H9 (cell line): Measurements from ENCODE around the gene CACNA1I. TPM values are rescaled to one million over a fixed set of nuclear protein-coding genes. Genes with fewer than 3 reads are reported as not detected.

ENCODE experiments used
- DNase-seq: peaks from one replicate; pipeline ENCODE4 v3.0.0-alpha.2; 2017
- H2AFZ ChIP-seq: one replicate; pipeline ENCODE4 v1.6.1; 2013; ENCODE audit warnings: mild to moderate bottlenecking, low read length, control low read depth, moderate library complexity
- H2AK5ac ChIP-seq: 2 replicates; pipeline ENCODE4 v1.6.1; 2013; ENCODE audit warnings: low read length, control low read depth, mixed read lengths; ENCODE audit not compliant: insufficient read length
- H2BK120ac ChIP-seq: one replicate; pipeline ENCODE4 v1.6.1; 2013; ENCODE audit warnings: low read depth, mild to moderate bottlenecking, low read length, control low read depth, inconsistent platforms; ENCODE audit not compliant: poor library complexity, severe bottlenecking
- H2BK12ac ChIP-seq: 2 replicates; pipeline ENCODE4 v1.6.1; 2013; ENCODE audit warnings: low read length, control low read depth, mixed read lengths, low read depth; ENCODE audit not compliant: insufficient read length
- H2BK15ac ChIP-seq: 2 replicates; pipeline ENCODE4 v1.6.1; 2013; ENCODE audit warnings: low read depth, low read length, control low read depth
- H2BK20ac ChIP-seq: one replicate; pipeline ENCODE4 v1.6.1; 2013; ENCODE audit warnings: low read depth, mild to moderate bottlenecking, low read length, control low read depth, inconsistent platforms; ENCODE audit not compliant: poor library complexity, severe bottlenecking
- H2BK5ac ChIP-seq: 2 replicates; pipeline ENCODE4 v1.6.1; 2013; ENCODE audit warnings: low read length, control low read depth, mixed read lengths; ENCODE audit not compliant: insufficient read length
- H3K14ac ChIP-seq: 2 replicates; pipeline ENCODE4 v1.6.1; 2013; ENCODE audit warnings: low read length, control low read depth; ENCODE audit not compliant: insufficient read depth
- H3K18ac ChIP-seq: 2 replicates; pipeline ENCODE4 v1.6.1; 2013; ENCODE audit warnings: low read depth, mild to moderate bottlenecking, mixed read lengths, low read length, control low read depth; ENCODE audit not compliant: insufficient read length
- H3K23ac ChIP-seq: 2 replicates; pipeline ENCODE4 v1.6.1; 2013; ENCODE audit warnings: low read length, control low read depth, mixed read lengths, low read depth; ENCODE audit not compliant: insufficient read length
- H3K23me2 ChIP-seq: 2 replicates; pipeline ENCODE4 v1.6.1; 2013; ENCODE audit warnings: low read depth, mild to moderate bottlenecking, mixed read lengths, low read length, control low read depth; ENCODE audit not compliant: insufficient read length, poor library complexity, severe bottlenecking
- H3K27ac ChIP-seq: 2 replicates; pipeline ENCODE4 v1.5.1; 2013; ENCODE audit warnings: low read length, control low read depth, mixed read lengths, low read depth; ENCODE audit not compliant: insufficient read length
- H3K27me3 ChIP-seq: 2 replicates; pipeline ENCODE4 v1.6.1; 2013; ENCODE audit warnings: low read length, control low read depth, inconsistent platforms; ENCODE audit not compliant: insufficient read depth
- H3K4ac ChIP-seq: 2 replicates; pipeline ENCODE4 v1.6.1; 2013; ENCODE audit warnings: low read depth, mild to moderate bottlenecking, control low read depth, inconsistent platforms, low read length, moderate library complexity
- H3K4me1 ChIP-seq: 2 replicates; pipeline ENCODE4 v1.6.1; 2013; ENCODE audit warnings: low read length, control low read depth, inconsistent platforms; ENCODE audit not compliant: insufficient read depth
- H3K4me2 ChIP-seq: 2 replicates; pipeline ENCODE4 v1.6.1; 2013; ENCODE audit warnings: low read length, control low read depth, mixed read lengths; ENCODE audit not compliant: insufficient read length, insufficient read depth
- H3K56ac ChIP-seq: 2 replicates; pipeline ENCODE4 v1.6.1; 2013; ENCODE audit warnings: low read depth, mild to moderate bottlenecking, mixed read lengths, low read length, control low read depth; ENCODE audit not compliant: insufficient read length
- H3K79me1 ChIP-seq: 2 replicates; pipeline ENCODE4 v1.6.1; 2013; ENCODE audit warnings: low read depth, mild to moderate bottlenecking, moderate library complexity, low read length, control low read depth, inconsistent platforms; ENCODE audit not compliant: insufficient read depth, poor library complexity, severe bottlenecking
- H3K79me2 ChIP-seq: 2 replicates; pipeline ENCODE4 v1.6.1; 2013; ENCODE audit warnings: low read length, control low read depth, inconsistent platforms; ENCODE audit not compliant: insufficient read depth
- H3K9ac ChIP-seq: 2 replicates; pipeline ENCODE4 v1.6.1; 2013; ENCODE audit warnings: low read length, control low read depth, mixed read lengths; ENCODE audit not compliant: insufficient read length; ENCODE audit errors: extremely low read depth
- H3K9me3 ChIP-seq: one replicate; pipeline ENCODE4 v1.6.1; 2013; ENCODE audit warnings: low read depth, low read length, inconsistent platforms; ENCODE audit not compliant: control insufficient read depth
- H3T11ph ChIP-seq: one replicate; pipeline ENCODE4 v1.6.1; 2013; ENCODE audit warnings: mild to moderate bottlenecking, low read length, control low read depth, inconsistent platforms
- H4K20me1 ChIP-seq: one replicate; pipeline ENCODE4 v1.6.1; 2013; ENCODE audit not compliant: control insufficient read depth, insufficient read length, insufficient read depth
- H4K5ac ChIP-seq: 2 replicates; pipeline ENCODE4 v1.6.1; 2013; ENCODE audit warnings: low read depth, mild to moderate bottlenecking, mixed read lengths, low read length, control low read depth; ENCODE audit not compliant: insufficient read length
- H4K8ac ChIP-seq: replicated peaks from 2 replicates; pipeline ENCODE4 v1.6.1; 2013; ENCODE audit warnings: low read length, control low read depth, mixed read lengths, low read depth; ENCODE audit not compliant: insufficient read length
- H4K91ac ChIP-seq: 2 replicates; pipeline ENCODE4 v1.6.1; 2013; ENCODE audit warnings: low read depth, mild to moderate bottlenecking, moderate library complexity, mixed read lengths, low read length, control low read depth; ENCODE audit not compliant: insufficient read length
- H3K27ac Mint-ChIP-seq, 3 experiments: 2 replicates in 2 of 3; 3 replicates in 1 of 3; pipeline ENCODE4 v1.8.0; 2020 to 2021; ENCODE audit warnings: mixed read lengths in 3 of 3, mild to moderate bottlenecking in 1 of 3, moderate library complexity in 1 of 3
- H3K27me3 Mint-ChIP-seq: 2 replicates; pipeline ENCODE4 v1.8.0; 2021; ENCODE audit warnings: low read depth, mild to moderate bottlenecking, moderate library complexity, mixed read lengths
- H3K36me3 Mint-ChIP-seq, 3 experiments: 2 replicates in 2 of 3; 3 replicates in 1 of 3; pipeline ENCODE4 v1.8.0; 2020 to 2021; ENCODE audit warnings: low read depth in 3 of 3, mixed read lengths in 3 of 3; ENCODE audit not compliant: insufficient read depth in 1 of 3
- H3K4me1 Mint-ChIP-seq, 2 experiments: 2 replicates each; pipeline ENCODE4 v1.8.0; 2020; ENCODE audit warnings: mixed read lengths in 2 of 2
- H3K4me3 Mint-ChIP-seq, 2 experiments: 2 replicates in 1 of 2; 3 replicates in 1 of 2; pipeline ENCODE4 v1.8.0; 2020 to 2021; ENCODE audit warnings: mild to moderate bottlenecking in 2 of 2, mixed read lengths in 2 of 2, moderate library complexity in 1 of 2
- H3K9me3 Mint-ChIP-seq, 2 experiments: 2 replicates in 1 of 2; 3 replicates in 1 of 2; pipeline ENCODE4 v1.8.0; 2020; ENCODE audit warnings: mild to moderate bottlenecking in 2 of 2, mixed read lengths in 2 of 2, moderate library complexity in 1 of 2
- WGBS: extraction: QIAGEN DNeasy Blood & Tissue Kit; methylation state at CpG from one replicate; pipeline ENCODE4 v1.1.7; 2013; ENCODE audit warnings: missing lambda C conversion rate, low lambda C conversion rate, mixed read lengths; ENCODE audit not compliant: insufficient read length; ENCODE audit errors: extremely low coverage; 5-methylcytosine and 5-hydroxymethylcytosine counted together
- total RNA-seq: library from RNA; stranded (reverse); gene quantifications from 2 replicates; pipeline ENCODE4 v1.2.1, GENCODE V29; 2021
- TF ChIP-seq, protein P1 (sequence below): fragments of 200-600 bp; sonication (generic); conservative IDR thresholded peaks from 3 replicates; pipeline ENCODE4 v1.8.0; 2021; ENCODE audit warnings: antibody characterized with exemption, mild to moderate bottlenecking

CACNA1I gene
- total RNA-seq, 1 experiment from 2014 or later, result 0.50 TPM

DNA sequence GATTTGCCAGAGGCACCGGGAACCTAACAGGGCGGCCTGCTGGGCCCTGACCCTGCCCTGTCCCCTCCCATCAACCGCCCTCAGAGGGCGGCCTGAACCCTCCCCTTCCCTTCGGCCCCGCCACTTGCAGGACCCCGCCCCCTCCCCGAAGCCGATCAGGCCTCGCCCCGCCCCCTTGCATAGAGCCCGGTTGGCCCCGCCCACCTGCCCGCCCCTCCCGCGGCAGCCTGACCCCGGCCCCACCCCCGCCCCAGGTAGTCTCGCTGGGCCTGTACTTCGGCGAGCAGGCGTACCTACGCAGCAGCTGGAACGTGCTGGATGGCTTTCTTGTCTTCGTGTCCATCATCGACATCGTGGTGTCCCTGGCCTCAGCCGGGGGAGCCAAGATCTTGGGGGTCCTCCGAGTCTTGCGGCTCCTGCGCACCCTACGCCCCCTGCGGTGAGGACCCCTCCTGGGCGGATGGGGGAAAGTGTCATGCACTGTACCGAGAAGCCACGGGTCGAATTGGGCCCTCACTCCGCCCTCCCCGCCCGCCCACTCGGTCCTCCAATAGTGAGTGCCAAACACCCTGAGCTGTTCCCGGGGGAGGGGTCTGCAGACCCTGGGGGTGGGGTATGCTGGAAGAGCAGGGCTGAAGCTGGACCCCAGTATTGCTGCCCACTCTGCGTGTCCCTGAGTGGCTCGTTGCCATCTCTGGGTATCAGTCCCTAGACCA lies 94.1 kb downstream of the CACNA1I start:
- Histone ChIP-seq H4K20me1 (peaks cover 2% of the 10 kb centered on the region), H3K56ac (no peak overlapping the region), H2BK15ac (no peak overlapping the region), H3K79me1 (no peaks in the 10 kb centered on the region), H3K14ac (peak overlapping the region; percentile 46; the same call in 1 of the 2 replicates), H3K79me2 (no peaks in the 10 kb centered on the region), H2BK120ac (no peak overlapping the region), H3T11ph (no peak overlapping the region), H3K27ac (no peak overlapping the region), H2BK20ac (no peak overlapping the region), H3K18ac (peak overlapping the region; percentile 71), H2AFZ (no peak overlapping the region), H3K4me1 (no peaks in the 10 kb centered on the region; the same call in 1 of the 2 replicates), H3K23me2 (peaks cover 10% of the 10 kb centered on the region), H4K5ac (no peak overlapping the region), H3K4me2 (peak overlapping the region; percentile 46), H3K23ac (no peak overlapping the region), H3K9me3 (no peaks in the 10 kb centered on the region), H2AK5ac (no peak overlapping the region), H3K9ac (no peak overlapping the region), H2BK5ac (no peak overlapping the region), H3K4ac (no peak overlapping the region), H2BK12ac (no peak overlapping the region), H4K91ac (no peak overlapping the region), H4K8ac (no peak overlapping the region), H3K27me3 (peaks cover 4% of the 10 kb centered on the region; the same call in 1 of the 2 replicates)
- peaks cover 38% of the 10 kb centered on the region for H3K27me3 Mint-ChIP-seq
- H3K27ac Mint-ChIP-seq, result peak overlapping the region in 1 of 3 experiments; percentile 89; a peak in 1 of 7 replicates
- WGBS, result no CpG with 5 or more reads among the region's 44 CpGs
- peak; percentile 94 for DNase-seq
- peaks cover 26 to 29% of the 10 kb centered on the region in 2 experiments for H3K4me1 Mint-ChIP-seq
- H3K9me3 Mint-ChIP-seq, result no peaks in the 10 kb centered on the region
- no peaks in the 10 kb centered on the region; a peak in 1 of 7 replicates for H3K36me3 Mint-ChIP-seq
- TF ChIP-seq, protein P1, sequence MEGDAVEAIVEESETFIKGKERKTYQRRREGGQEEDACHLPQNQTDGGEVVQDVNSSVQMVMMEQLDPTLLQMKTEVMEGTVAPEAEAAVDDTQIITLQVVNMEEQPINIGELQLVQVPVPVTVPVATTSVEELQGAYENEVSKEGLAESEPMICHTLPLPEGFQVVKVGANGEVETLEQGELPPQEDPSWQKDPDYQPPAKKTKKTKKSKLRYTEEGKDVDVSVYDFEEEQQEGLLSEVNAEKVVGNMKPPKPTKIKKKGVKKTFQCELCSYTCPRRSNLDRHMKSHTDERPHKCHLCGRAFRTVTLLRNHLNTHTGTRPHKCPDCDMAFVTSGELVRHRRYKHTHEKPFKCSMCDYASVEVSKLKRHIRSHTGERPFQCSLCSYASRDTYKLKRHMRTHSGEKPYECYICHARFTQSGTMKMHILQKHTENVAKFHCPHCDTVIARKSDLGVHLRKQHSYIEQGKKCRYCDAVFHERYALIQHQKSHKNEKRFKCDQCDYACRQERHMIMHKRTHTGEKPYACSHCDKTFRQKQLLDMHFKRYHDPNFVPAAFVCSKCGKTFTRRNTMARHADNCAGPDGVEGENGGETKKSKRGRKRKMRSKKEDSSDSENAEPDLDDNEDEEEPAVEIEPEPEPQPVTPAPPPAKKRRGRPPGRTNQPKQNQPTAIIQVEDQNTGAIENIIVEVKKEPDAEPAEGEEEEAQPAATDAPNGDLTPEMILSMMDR, result no peak
- H3K4me3 Mint-ChIP-seq, result peak overlapping the region; percentile 59 to 76
